ENCODE results near the gene TRIM36.

GRCh38 chr5:115109356-115109755 is 60.4 kb downstream of the TRIM36 start:
- TF ChIP-seq JUN (CRISPR knock-in tag; IDR thresholded peaks at IDR 0.05): no peak
- TF ChIP-seq CTCF (IDR thresholded peaks at IDR 0.05): no peak
- no peak for TF ChIP-seq ETV6 (CRISPR knock-in tag; IDR thresholded peaks at IDR 0.05)
- TF ChIP-seq GABPB1 (CRISPR knock-in tag; IDR thresholded peaks at IDR 0.05): no peak
